Choroid plexus epithelial cell (primary cell): ENCODE measurements around the gene AWAT2.

Experiments used
- DNase-seq: peaks from one replicate; pipeline ENCODE4 v3.0.0-alpha.2; 2010; ENCODE audit warnings: low read depth
- H3K4me3 ChIP-seq: 2 replicates; pipeline ENCODE4 v1.5.1; 2011; ENCODE audit warnings: low read depth, mild to moderate bottlenecking, control low read depth, low read length, moderate library complexity
- TF ChIP-seq, protein P1 (sequence below): conservative IDR thresholded peaks from 2 replicates; pipeline ENCODE4 v1.5.1; 2011; ENCODE audit warnings: low read depth, mild to moderate bottlenecking, control low read depth, inconsistent platforms, low read length, moderate library complexity

The AWAT2 gene

GRCh38 chrX:70022616-70023015, 27.1 kb downstream of the AWAT2 start:
- no peak for DNase-seq
- TF ChIP-seq, protein P1, sequence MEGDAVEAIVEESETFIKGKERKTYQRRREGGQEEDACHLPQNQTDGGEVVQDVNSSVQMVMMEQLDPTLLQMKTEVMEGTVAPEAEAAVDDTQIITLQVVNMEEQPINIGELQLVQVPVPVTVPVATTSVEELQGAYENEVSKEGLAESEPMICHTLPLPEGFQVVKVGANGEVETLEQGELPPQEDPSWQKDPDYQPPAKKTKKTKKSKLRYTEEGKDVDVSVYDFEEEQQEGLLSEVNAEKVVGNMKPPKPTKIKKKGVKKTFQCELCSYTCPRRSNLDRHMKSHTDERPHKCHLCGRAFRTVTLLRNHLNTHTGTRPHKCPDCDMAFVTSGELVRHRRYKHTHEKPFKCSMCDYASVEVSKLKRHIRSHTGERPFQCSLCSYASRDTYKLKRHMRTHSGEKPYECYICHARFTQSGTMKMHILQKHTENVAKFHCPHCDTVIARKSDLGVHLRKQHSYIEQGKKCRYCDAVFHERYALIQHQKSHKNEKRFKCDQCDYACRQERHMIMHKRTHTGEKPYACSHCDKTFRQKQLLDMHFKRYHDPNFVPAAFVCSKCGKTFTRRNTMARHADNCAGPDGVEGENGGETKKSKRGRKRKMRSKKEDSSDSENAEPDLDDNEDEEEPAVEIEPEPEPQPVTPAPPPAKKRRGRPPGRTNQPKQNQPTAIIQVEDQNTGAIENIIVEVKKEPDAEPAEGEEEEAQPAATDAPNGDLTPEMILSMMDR: no peak
- H3K4me3 ChIP-seq: no peak overlapping the region

GRCh38 chrX:70016513-70016912, 33.2 kb downstream of the AWAT2 start:
- H3K4me3 ChIP-seq: no peak overlapping the region
- TF ChIP-seq, protein P1: no peak
- DNase-seq: no peak

DNA sequence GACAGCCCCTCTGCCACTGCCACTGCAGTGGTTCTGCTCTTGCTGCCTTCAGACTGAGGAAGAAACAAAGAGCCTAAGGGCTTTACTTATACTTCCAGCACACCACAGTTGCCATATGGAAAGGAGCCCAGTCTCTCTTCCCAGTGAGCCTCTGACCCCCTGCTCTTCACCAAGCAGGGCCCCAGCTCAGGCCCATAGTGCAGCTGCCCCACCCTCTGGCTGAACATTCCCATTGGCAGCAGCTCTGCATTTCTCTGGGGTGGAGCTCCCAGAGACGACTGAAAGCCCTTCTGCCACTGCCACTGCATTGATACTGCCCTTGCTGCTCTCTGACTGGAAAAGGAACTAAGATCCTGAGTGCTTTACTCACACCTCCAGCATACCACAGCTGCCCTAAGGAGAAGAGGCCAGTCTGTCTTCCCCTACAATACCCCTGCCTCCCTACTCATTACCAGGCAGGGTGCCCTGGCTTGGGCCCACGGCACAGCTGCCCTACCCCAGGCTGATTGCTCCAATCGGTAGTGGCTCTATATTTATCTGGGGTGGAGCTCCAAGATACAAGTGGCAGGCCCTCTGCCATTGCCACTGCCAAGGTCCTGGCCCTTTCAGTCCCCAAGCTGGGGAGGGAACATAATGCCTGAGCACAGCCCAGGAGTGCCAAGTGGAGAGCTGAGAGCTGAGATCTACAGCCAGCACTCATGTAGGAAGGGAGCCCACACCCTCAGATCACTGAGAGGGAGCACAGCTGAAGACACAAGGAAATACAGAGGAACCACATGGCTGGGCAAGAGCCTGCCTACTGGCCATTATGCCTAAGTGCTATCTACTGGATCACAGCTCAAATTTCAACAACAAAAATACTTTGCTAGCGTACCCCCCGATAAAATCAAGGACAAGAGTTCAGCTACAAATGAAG, 36.0 kb downstream of the AWAT2 start:
- TF ChIP-seq, protein P1: no peak
- no peak overlapping the region for H3K4me3 ChIP-seq
- DNase-seq: peak; percentile 25

DNA sequence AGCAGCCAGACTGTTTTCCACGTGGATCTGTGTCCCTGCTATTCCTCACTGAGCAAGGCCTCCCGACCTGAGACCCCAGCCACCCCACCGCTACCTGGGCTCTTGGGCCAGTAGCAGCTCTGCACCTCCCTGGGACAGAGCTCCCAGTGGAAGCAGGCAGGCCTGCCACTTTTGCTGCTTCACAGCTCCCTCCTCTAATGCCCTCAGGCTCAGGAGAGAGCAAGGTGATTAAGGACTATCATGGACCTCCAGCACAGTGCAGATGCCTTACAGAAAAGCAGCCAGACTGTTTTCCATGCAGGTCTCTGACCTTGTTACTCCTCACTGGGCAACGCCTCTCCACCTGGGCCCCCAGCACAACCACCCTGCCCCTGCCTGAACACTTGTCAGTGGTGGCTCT, 37.0 kb downstream of the AWAT2 start:
- H3K4me3 ChIP-seq: no peak overlapping the region
- TF ChIP-seq, protein P1: no peak
- no peak for DNase-seq

DNA sequence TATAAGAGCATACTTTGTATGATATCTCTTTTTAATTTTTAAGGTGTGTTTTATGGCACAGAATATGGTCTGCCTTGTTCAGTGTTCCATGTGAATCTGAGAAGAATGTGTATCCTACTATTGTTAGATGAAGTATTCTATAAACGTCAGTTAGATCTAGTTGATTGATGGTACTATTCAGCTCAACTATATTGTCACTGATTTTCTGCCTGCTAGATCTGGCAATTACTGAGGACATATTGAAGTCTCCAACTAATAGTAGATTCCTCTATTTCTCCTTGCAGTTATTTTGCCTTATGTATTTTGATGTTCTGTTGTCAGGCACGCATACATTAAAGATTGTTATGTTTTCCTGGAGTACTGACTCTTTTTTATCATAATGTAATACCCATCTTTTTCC, 39.8 kb downstream of the AWAT2 start:
- no peak for DNase-seq
- H3K4me3 ChIP-seq: no peak overlapping the region
- TF ChIP-seq, protein P1: no peak

DNA sequence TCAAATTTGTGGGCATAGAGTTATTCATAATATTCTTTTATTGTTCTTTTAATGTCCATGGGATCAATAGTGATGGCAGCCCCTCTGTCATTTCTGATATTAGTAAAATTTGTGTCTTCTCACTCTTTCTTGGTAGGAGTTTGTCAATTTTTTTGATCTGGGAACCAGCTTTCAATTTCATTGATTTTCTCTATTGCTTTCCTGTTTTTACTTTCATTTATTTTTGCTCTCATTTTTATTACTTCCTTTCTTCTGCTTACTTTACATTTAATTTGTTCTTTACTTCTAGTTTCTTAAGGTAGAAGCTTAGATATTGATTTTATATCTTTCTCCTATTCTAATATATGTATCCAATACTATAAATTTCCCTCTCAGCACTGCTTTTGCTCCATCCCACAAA, 40.7 kb downstream of the AWAT2 start:
- H3K4me3 ChIP-seq: no peak overlapping the region
- no peak for DNase-seq
- TF ChIP-seq, protein P1: no peak

- DNase-seq: no peak
- H3K4me3 ChIP-seq: no peak overlapping the region
- TF ChIP-seq, protein P1: no peak
Measured at GRCh38 chrX:70007946-70008345, 41.8 kb downstream of the AWAT2 start.
